Subcutaneous adipose tissue (tissue), 4 donors: Measurements from ENCODE around the gene RNF14. TPM values are rescaled to one million over a fixed set of nuclear protein-coding genes. Genes with fewer than 3 reads are reported as not detected.

Experiments used
- CTCF ChIP-seq: fragments of 450-650 bp; IDR thresholded peaks from one replicate; pipeline ENCODE4 v1.5.1; 2016; ENCODE audit warnings: low read depth, mild to moderate bottlenecking, control low read depth, antibody characterized with exemption, moderate library complexity
- total RNA-seq, 4 donors: library from RNA; depleted of rRNA; stranded (reverse); fragments of >200 nt; gene quantifications; one replicate each; pipeline ENCODE4 v1.1.0, GENCODE V29; 2016

The RNF14 gene
- total RNA-seq, 4 donors from 2014 or later, result 28.1 to 111 (median 63.3) TPM

DNA sequence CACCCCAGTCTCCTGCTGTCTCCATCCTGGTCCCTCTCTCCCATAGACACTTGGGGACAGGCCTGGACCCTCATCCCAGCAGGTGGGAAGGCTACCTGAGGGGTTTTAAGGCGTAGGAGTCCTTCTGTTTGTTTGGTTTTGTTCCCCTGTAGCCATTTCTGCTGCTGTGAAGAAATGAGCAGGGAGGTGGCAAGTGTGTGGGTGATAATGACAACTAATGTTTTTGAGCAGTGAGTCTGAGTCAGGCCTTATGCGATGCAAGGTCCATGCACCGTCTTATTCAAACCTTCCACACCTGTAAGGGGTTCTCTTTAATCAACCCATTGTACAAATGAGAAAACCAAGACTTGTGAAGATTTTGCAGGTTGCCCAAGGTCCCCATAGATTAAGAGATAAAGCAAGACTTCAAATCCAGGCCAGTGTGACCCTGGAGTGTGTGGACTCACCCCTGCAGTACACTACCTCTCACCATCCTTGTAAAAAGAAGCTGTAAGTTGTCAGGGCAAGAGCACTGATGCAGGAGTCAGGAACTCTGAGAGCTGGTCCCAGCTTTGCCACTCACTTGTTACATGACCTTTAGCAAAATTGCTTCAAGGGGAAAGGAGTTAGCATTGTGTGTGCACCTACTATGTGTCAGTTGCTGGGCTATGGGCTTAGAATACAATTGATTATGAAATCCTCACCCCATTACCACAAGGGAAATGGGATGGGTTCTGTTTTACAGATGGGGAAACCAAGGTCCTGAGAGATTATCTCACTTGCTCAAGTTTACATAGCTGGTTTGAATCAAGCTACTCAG is 18.5 kb upstream of the RNF14 start:
- no peak for TF ChIP-seq CTCF

DNA sequence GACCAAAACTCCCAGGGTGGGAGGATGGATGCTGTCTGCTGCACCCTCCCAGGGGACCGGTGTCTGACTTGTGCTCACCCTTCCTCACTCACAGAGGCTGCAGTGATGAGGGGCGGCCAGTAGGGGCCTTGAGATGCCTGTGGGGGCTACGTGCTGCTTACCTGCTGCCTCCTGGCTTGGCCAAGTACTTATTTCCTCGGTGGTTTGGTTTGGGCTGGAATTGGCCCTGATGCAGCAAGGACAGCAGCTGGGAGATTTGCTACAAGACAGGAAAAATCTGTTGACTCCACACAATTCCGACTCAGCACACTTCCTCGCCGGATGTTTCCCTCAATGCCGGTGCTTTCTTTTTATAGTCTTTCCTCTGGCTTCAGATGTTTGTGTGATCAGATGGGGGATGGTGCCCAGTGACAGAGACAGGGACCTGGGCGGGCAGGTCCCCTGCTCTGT is 17.5 kb upstream of the RNF14 start:
- no peak for TF ChIP-seq CTCF

DNA sequence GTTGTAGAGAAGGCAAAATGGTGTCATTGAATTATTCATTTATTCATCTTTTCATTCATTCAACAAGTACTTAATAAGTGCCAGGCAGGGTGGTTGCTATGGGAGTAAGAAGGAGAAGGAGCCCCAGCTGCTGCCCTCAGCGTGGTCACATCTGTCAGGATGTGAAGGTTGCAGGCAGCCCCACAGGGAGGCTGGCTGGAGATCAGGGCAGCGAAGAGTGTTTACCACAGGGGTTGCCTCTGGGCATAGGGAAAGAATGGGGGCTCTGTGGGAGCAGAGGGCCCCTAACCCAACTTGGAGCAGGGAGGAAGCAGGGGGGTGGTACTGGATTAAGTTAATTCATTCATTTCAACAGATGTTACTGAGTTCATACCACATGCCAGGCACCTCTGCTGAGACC is 16.9 kb upstream of the RNF14 start:
- TF ChIP-seq CTCF, result no peak

GRCh38 chr5:141954194-141954593 is 14.7 kb upstream of the RNF14 start:
- no peak for TF ChIP-seq CTCF

- no peak for TF ChIP-seq CTCF
These were observed 11.4 kb upstream of the RNF14 start for GRCh38 chr5:141957367-141957996.

DNA sequence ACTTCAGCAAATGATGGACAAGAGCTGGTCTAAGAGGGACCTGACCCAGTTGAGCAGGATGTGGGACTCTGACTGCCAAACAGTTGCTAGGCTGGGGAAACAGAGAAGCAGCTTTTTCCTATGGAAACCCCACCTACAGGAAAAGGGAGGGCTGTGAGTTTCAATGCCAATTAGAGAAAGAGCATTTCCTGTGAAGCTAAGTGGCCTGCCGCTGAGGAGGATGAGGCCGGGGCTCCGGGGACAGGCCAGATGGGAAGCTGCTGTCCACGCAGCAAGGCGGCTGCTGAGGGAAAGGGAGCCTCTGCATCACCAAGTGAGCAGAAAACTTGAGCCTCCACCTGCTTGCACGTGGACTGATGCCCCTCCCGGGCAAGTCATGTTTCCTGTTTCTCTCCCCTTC is 10.8 kb upstream of the RNF14 start, which contains the start of gene PCDH12:
Gene PCDH12, minus strand, starts transcription at position 90 of the 400 bp plus-strand sequence. CDS start 351 bp downstream, outside the sequence.
- no peak for TF ChIP-seq CTCF

DNA sequence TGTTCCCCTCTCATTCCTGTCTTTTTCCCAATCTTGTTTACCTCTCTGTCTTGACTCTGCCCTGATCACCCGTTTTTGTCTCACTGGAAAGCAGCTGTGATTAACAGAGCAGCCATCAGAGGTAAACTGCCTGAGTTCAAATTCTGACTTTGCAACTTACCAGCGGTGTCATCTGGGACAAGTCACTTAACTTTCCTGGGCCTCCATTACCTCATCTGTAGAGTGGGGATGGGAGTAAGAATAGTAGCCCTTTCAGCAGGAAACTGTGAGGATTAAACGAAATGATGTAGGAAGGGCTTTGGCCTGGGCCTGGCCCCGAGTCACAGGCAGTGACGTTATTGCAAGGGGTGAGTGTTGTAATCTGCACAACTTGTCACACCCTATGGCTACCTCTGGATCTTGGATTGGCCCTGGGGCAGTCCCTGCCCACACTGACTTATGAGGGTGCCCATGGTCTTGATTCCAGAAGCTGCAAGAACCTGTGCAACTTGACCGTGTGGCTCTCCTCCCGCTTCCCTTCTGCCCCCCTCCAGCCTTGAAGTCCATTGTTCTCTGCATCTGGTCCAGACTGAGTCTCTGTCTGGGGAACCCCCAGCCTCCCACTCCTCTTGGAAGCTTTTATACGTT is 10.2 kb upstream of the RNF14 start:
- no peak for TF ChIP-seq CTCF
